ENCODE data around the gene DCUN1D2. TPM values are rescaled to one million over a fixed set of nuclear protein-coding genes. Genes with fewer than 3 reads are reported as not detected.

DCUN1D2 gene
- polyA plus RNA-seq, 1 experiment = 11.0 TPM

- DNase-seq (ENCODE audit: low read depth, low spot score) = no peak
- Histone ChIP-seq H3K4me3 (ENCODE audit: low read depth, low read length) (no peak overlapping the region), H3K27me3 (ENCODE audit: control insufficient read depth, insufficient read depth, low read length) (no peaks in the 10 kb centered on the region), H3K9me3 (ENCODE audit: control insufficient read depth, insufficient read depth, low read length) (no peaks in the 10 kb centered on the region; the same call in 1 of the 2 replicates), H3K27ac (ENCODE audit: low read depth, low read length) (no peak overlapping the region)
- POLR2A ChIA-PET = no interaction called here
- no peak for TF ChIP-seq CTCF (IDR thresholded peaks at IDR 0.05; ENCODE audit: low read depth, low read length)
- CTCF ChIA-PET = interaction anchor here (1.0 to 3.0 kb wide), 3 partner anchors 12 to 28 kb away, joined by 5 to 10 read pairs (median 6); no protein-coding TSS in a partner anchor
Measured at GRCh38 chr13:113534236-113534860, 43.8 kb upstream of the DCUN1D2 start.

- no peak for DNase-seq (ENCODE audit: low read depth, low spot score)
- Histone ChIP-seq H3K9me3 (ENCODE audit: control insufficient read depth, insufficient read depth, low read length) (no peaks in the 10 kb centered on the region; the same call in 1 of the 2 replicates), H3K27me3 (ENCODE audit: control insufficient read depth, insufficient read depth, low read length) (no peaks in the 10 kb centered on the region), H3K27ac (ENCODE audit: low read depth, low read length) (peak overlapping the region; percentile 31), H3K4me3 (ENCODE audit: low read depth, low read length) (no peak overlapping the region)
- POLR2A ChIA-PET = interaction anchor here (1.0 kb wide), 1 partner anchor 75 kb away, joined by 3 read pairs; no protein-coding TSS in a partner anchor
- CTCF ChIA-PET = interaction anchor here (1.3 to 3.0 kb wide), 2 partner anchors 12 to 29 kb away, joined by 3 to 10 read pairs; no protein-coding TSS in a partner anchor
- no peak for TF ChIP-seq CTCF (IDR thresholded peaks at IDR 0.05; ENCODE audit: low read depth, low read length)
Measured at GRCh38 chr13:113533161-113533840, 42.8 kb upstream of the DCUN1D2 start.

- DNase-seq (ENCODE audit: low read depth, low spot score) = no peak
- ChIA-PET CTCF (interaction anchor here (1.3 to 3.0 kb wide), 2 partner anchors 13 to 30 kb away, joined by 3 to 10 read pairs; no protein-coding TSS in a partner anchor), POLR2A (interaction anchor here (1.0 kb wide), 1 partner anchor 74 kb away, joined by 3 read pairs; no protein-coding TSS in a partner anchor)
- TF ChIP-seq CTCF (IDR thresholded peaks at IDR 0.05; ENCODE audit: low read depth, low read length) = no peak
- Histone ChIP-seq H3K4me3 (ENCODE audit: low read depth, low read length) (no peak overlapping the region), H3K27me3 (ENCODE audit: control insufficient read depth, insufficient read depth, low read length) (no peaks in the 10 kb centered on the region), H3K27ac (ENCODE audit: low read depth, low read length) (peak overlapping the region; percentile 21), H3K9me3 (ENCODE audit: control insufficient read depth, insufficient read depth, low read length) (no peaks in the 10 kb centered on the region; the same call in 1 of the 2 replicates)
Measured at GRCh38 chr13:113532156-113532806, 41.8 kb upstream of the DCUN1D2 start.

GRCh38 chr13:113531041-113531873 lies 40.7 kb upstream of the DCUN1D2 start:
- Histone ChIP-seq H3K4me3 (ENCODE audit: low read depth, low read length) (no peak overlapping the region), H3K27me3 (ENCODE audit: control insufficient read depth, insufficient read depth, low read length) (no peaks in the 10 kb centered on the region), H3K9me3 (ENCODE audit: control insufficient read depth, insufficient read depth, low read length) (no peaks in the 10 kb centered on the region; the same call in 1 of the 2 replicates), H3K27ac (ENCODE audit: low read depth, low read length) (no peak overlapping the region)
- no peak for DNase-seq (ENCODE audit: low read depth, low spot score)
- ChIA-PET CTCF (interaction anchor here (3.0 kb wide), 1 partner anchor 31 kb away, joined by 10 read pairs; no protein-coding TSS in a partner anchor), POLR2A (no interaction called here)
- no peak for TF ChIP-seq CTCF (IDR thresholded peaks at IDR 0.05; ENCODE audit: low read depth, low read length)
